ENCODE data around the gene ATP1B2. TPM values are rescaled to one million over a fixed set of nuclear protein-coding genes. Genes with fewer than 3 reads are reported as not detected.
A peak's percentile ranks its signal among the peaks of the same experiment; 100 is the strongest.
"Not testable (repeated sequence)": the region's sequence is repeated elsewhere in the genome, so short reads cannot be mapped to it uniquely, and the experiment has no call there.

ATP1B2 gene
- total RNA-seq, 4 donors from 2014 or later = 3.2 to 20.7 (median 8.0) TPM

GRCh38 chr17:7623661-7624060, 27.1 kb upstream of the ATP1B2 start:
- DNase-seq = no peak
- no peaks in the 10 kb centered on the region for H3K27me3 ChIP-seq
- no peak overlapping the region for H3K4me3 ChIP-seq
- H3K4me1 ChIP-seq = no peaks in the 10 kb centered on the region
- intact Hi-C loops (cut with DNase I; ENCODE audit: low total_unique reads) = no loop called here
- no peaks in the 10 kb centered on the region for H3K9me3 ChIP-seq
- no peaks in the 10 kb centered on the region for H3K36me3 ChIP-seq
- no peak overlapping the region for H3K27ac ChIP-seq
- TF ChIP-seq CTCF (IDR thresholded peaks at IDR 0.05) (no peak), POLR2A (IDR thresholded peaks at IDR 0.05) (no peak)

GRCh38 chr17:7625749-7626148, 25.0 kb upstream of the ATP1B2 start:
- H3K4me1 ChIP-seq, H3K36me3 ChIP-seq, H3K27me3 ChIP-seq, H3K27ac ChIP-seq, H3K9me3 ChIP-seq, H3K4me3 ChIP-seq, DNase-seq: not testable (repeated sequence)
- intact Hi-C loops (cut with DNase I; ENCODE audit: low total_unique reads) = loop anchor here (5.0 kb wide), 1 partner anchor 62 kb away; the partner anchor contains the start of genes TP53 and WRAP53

DNA sequence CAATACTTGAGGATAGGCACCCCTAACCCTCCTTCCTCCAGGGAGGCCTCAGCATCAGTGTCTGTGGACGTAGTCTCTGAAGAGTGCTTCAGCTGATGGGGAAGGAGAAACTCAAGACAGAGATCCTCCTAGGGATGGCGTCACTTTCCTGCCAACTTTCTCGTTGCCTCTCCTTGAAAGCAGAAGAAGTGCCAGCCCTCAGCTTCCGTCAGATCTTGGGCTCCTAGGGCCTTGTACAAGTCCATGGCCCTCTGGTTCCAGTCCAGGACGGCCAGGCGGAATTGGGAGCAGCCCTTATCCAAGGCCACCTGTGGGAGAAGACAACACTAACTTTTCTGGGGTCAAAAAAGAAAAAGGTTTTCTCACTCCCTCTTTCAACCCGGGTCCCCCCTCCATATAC, 24.4 kb upstream of the ATP1B2 start:
- no peak for DNase-seq
- Histone ChIP-seq H3K4me1 (no peaks in the 10 kb centered on the region), H3K4me3 (peak overlapping the region in 1 of 2 donors; percentile 70), H3K27me3 (no peaks in the 10 kb centered on the region), H3K27ac (peak overlapping the region in 1 of 2 donors; percentile 90), H3K9me3 (no peaks in the 10 kb centered on the region), H3K36me3 (no peaks in the 10 kb centered on the region)
- intact Hi-C loops (cut with DNase I; ENCODE audit: low total_unique reads) = loop anchor here (5.0 kb wide), 1 partner anchor 61 kb away; the partner anchor contains the start of genes TP53 and WRAP53
- TF ChIP-seq POLR2A (IDR thresholded peaks at IDR 0.05) = no peak
- TF ChIP-seq CTCF (IDR thresholded peaks at IDR 0.05) = no peak

- no peaks in the 10 kb centered on the region for H3K36me3 ChIP-seq
- no peaks in the 10 kb centered on the region for H3K9me3 ChIP-seq
- H3K27me3 ChIP-seq = no peaks in the 10 kb centered on the region
- intact Hi-C loops (cut with DNase I; ENCODE audit: low total_unique reads) = loop anchor here (5.0 kb wide), 1 partner anchor 60 kb away; the partner anchor contains the start of genes TP53 and WRAP53
- peak overlapping the region; percentile 88 to 90 for H3K27ac ChIP-seq
- no peaks in the 10 kb centered on the region for H3K4me1 ChIP-seq
- no peak for TF ChIP-seq POLR2A (IDR thresholded peaks at IDR 0.05)
- TF ChIP-seq CTCF (IDR thresholded peaks at IDR 0.05) = no peak
- no peak for DNase-seq
- H3K4me3 ChIP-seq = peak overlapping the region; percentile 61 to 70
Observed at GRCh38 chr17:7626956-7627249, 23.8 kb upstream of the ATP1B2 start.

GRCh38 chr17:7627250-7628121, 23.2 kb upstream of the ATP1B2 start, which contains the start of gene SAT2:
TSS of gene SAT2 (minus strand) at chr17:7627821. CDS start at chr17:7627635, 186 bp downstream.
- peak within 1 kb of the TSS; percentile 88 to 90 for H3K27ac ChIP-seq
- TF ChIP-seq CTCF (IDR thresholded peaks at IDR 0.05) = no peak
- peak; percentile 64 to 68 for TF ChIP-seq POLR2A (IDR thresholded peaks at IDR 0.05)
- intact Hi-C loops (cut with DNase I; ENCODE audit: low total_unique reads) = loop anchor here (5.0 kb wide), 1 partner anchor 60 kb away; the partner anchor contains the start of genes TP53 and WRAP53
- peak; percentile 96 to 97 for DNase-seq
- no peaks in the 10 kb centered on the region for H3K36me3 ChIP-seq
- no peaks in the 10 kb centered on the region for H3K27me3 ChIP-seq
- H3K9me3 ChIP-seq = no peaks in the 10 kb centered on the region
- no peaks in the 10 kb centered on the region for H3K4me1 ChIP-seq
- peak within 1 kb of the TSS; percentile 61 to 70 for H3K4me3 ChIP-seq

Data from uterus (tissue), 4 donors.